ENCODE results near the gene ASPSCR1. TPM values are rescaled to one million over a fixed set of nuclear protein-coding genes. Genes with fewer than 3 reads are reported as not detected.

ASPSCR1 gene
- total and polyA plus RNA-seq, 2 of the 13 experiments (the other 11 are each of a cell fraction or from before 2014, with no cell fraction given): 274 to 314 TPM

DNA sequence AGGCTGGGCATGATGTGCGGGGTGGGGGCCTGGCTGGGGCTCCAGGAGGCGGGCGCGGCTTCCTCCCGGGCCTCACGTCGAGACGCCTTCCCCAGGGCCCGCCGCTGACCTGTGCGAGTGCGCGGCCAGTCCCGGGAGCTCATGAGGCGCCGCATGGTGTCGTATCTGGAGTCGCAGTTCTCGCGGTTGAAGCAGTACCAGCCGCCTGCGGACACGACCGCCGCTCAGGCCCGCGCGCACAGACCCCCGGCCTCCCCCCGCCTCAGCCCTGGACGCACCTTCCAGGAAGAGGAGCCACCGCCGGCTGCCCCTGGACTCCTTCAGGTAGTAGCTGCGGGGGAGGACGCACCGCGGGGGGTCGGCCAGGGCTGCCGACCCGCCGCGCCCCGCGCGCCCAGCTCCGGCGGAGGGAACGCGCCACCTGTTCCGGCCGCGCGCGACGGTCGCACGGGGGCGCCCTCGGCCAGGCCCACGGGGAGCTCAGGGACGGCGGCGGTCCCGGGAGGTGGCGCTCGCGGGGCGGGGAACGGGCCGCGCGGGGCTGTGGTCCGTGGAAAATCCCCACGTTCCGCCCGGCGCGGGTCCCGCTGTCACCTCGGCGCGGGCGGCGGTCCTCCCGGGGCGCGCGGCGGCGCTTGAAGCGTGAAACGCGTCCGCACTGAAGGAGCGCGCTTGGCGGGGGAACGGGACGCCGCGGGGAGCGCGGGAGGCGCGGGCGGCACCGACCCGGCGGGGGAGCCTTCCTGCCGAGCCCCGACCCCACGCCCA, 17.9 kb upstream of the ASPSCR1 start (continued):
- TF ChIP-seq, protein P1, sequence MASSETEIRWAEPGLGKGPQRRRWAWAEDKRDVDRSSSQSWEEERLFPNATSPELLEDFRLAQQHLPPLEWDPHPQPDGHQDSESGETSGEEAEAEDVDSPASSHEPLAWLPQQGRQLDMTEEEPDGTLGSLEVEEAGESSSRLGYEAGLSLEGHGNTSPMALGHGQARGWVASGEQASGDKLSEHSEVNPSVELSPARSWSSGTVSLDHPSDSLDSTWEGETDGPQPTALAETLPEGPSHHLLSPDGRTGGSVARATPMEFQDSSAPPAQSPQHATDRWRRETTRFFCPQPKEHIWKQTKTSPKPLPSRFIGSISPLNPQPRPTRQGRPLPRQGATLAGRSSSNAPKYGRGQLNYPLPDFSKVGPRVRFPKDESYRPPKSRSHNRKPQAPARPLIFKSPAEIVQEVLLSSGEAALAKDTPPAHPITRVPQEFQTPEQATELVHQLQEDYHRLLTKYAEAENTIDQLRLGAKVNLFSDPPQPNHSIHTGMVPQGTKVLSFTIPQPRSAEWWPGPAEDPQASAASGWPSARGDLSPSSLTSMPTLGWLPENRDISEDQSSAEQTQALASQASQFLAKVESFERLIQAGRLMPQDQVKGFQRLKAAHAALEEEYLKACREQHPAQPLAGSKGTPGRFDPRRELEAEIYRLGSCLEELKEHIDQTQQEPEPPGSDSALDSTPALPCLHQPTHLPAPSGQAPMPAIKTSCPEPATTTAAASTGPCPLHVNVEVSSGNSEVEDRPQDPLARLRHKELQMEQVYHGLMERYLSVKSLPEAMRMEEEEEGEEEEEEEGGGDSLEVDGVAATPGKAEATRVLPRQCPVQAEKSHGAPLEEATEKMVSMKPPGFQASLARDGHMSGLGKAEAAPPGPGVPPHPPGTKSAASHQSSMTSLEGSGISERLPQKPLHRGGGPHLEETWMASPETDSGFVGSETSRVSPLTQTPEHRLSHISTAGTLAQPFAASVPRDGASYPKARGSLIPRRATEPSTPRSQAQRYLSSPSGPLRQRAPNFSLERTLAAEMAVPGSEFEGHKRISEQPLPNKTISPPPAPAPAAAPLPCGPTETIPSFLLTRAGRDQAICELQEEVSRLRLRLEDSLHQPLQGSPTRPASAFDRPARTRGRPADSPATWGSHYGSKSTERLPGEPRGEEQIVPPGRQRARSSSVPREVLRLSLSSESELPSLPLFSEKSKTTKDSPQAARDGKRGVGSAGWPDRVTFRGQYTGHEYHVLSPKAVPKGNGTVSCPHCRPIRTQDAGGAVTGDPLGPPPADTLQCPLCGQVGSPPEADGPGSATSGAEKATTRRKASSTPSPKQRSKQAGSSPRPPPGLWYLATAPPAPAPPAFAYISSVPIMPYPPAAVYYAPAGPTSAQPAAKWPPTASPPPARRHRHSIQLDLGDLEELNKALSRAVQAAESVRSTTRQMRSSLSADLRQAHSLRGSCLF (CRISPR knock-in tag; IDR thresholded peaks at IDR 0.05; ENCODE audit: borderline replicate concordance): no peak
- TF ChIP-seq FIP1L1 (IDR thresholded peaks at IDR 0.05; ENCODE audit: borderline replicate concordance, insufficient read depth, low read depth, low read length) (no peak), ATRX (CRISPR knock-in tag; IDR thresholded peaks at IDR 0.05; ENCODE audit: borderline replicate concordance) (no peak), CBX1 (IDR thresholded peaks at IDR 0.05; ENCODE audit: low read depth) (no peak), HIVEP1 (CRISPR knock-in tag; IDR thresholded peaks at IDR 0.05) (peak; percentile 49; the same call in 1 of the 2 replicates), GATA4 (IDR thresholded peaks at IDR 0.05; ENCODE audit: borderline replicate concordance, low read depth) (no peak), KLF9 (CRISPR knock-in tag; IDR thresholded peaks at IDR 0.05; ENCODE audit: low read depth) (no peak), RBM39 (IDR thresholded peaks at IDR 0.05; ENCODE audit: low read depth, low read length, poor library complexity, severe bottlenecking) (peak; percentile 83), ZNF253 (CRISPR knock-in tag; IDR thresholded peaks at IDR 0.05; ENCODE audit: borderline replicate concordance) (no peak; the same call in 1 of the 2 replicates), SRSF1 (optimal IDR thresholded peaks at IDR 0.05; ENCODE audit: low read depth, low read length) (no peak), ZNF598 (CRISPR knock-in tag; IDR thresholded peaks at IDR 0.05; ENCODE audit: borderline replicate concordance) (no peak), ZNF225 (CRISPR knock-in tag; IDR thresholded peaks at IDR 0.05) (no peak; the same call in 1 of the 2 replicates), ZFX (CRISPR knock-in tag; IDR thresholded peaks at IDR 0.05; ENCODE audit: low read depth) (no peak; the same call in 1 of the 2 replicates), TMF1 (CRISPR knock-in tag; IDR thresholded peaks at IDR 0.05; ENCODE audit: low read depth) (0 out of 2 replicates have a peak, but pooled peaks have one; percentile 6), ATF7 (IDR thresholded peaks at IDR 0.05) (no peak), ATF7 (CRISPR knock-in tag; IDR thresholded peaks at IDR 0.05) (no peak), SNAPC2 (CRISPR knock-in tag; IDR thresholded peaks at IDR 0.05) (no peak), DPF2 (CRISPR knock-in tag; IDR thresholded peaks at IDR 0.05; ENCODE audit: borderline replicate concordance, low read depth) (no peak), JUN (CRISPR knock-in tag; IDR thresholded peaks at IDR 0.05) (0 out of 2 replicates have a peak, but pooled peaks have one; percentile 36)
- TF ChIP-seq, protein P2, sequence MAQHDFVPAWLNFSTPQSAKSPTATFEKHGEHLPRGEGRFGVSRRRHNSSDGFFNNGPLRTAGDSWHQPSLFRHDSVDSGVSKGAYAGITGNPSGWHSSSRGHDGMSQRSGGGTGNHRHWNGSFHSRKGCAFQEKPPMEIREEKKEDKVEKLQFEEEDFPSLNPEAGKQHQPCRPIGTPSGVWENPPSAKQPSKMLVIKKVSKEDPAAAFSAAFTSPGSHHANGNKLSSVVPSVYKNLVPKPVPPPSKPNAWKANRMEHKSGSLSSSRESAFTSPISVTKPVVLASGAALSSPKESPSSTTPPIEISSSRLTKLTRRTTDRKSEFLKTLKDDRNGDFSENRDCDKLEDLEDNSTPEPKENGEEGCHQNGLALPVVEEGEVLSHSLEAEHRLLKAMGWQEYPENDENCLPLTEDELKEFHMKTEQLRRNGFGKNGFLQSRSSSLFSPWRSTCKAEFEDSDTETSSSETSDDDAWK (CRISPR knock-in tag; IDR thresholded peaks at IDR 0.05): no peak
- TF ChIP-seq, protein P3, sequence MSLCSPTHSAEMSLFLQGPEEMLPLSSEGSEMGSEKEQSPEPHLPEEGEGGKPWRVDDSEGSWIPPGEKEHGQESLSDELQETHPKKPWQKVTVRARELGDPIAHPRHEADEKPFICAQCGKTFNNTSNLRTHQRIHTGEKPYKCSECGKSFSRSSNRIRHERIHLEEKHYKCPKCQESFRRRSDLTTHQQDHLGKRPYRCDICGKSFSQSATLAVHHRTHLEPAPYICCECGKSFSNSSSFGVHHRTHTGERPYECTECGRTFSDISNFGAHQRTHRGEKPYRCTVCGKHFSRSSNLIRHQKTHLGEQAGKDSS (CRISPR knock-in tag; IDR thresholded peaks at IDR 0.05; ENCODE audit: borderline replicate concordance, low read depth): no peak
- TF ChIP-seq, protein P4, sequence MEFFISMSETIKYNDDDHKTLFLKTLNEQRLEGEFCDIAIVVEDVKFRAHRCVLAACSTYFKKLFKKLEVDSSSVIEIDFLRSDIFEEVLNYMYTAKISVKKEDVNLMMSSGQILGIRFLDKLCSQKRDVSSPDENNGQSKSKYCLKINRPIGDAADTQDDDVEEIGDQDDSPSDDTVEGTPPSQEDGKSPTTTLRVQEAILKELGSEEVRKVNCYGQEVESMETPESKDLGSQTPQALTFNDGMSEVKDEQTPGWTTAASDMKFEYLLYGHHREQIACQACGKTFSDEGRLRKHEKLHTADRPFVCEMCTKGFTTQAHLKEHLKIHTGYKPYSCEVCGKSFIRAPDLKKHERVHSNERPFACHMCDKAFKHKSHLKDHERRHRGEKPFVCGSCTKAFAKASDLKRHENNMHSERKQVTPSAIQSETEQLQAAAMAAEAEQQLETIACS (CRISPR knock-in tag; IDR thresholded peaks at IDR 0.05): no peak
